Activated naive CD4-positive, alpha-beta T cell treated with anti-CD3 and anti-CD28 coated beads, Interleukin-2, amount 50 U/mL, for 72 hours (primary cell): ENCODE measurements around the gene OR13C5. TPM values are rescaled to one million over a fixed set of nuclear protein-coding genes. Genes with fewer than 3 reads are reported as not detected.
"Not testable (repeated sequence)": the region's sequence is repeated elsewhere in the genome, so short reads cannot be mapped to it uniquely, and the experiment has no call there.

Source experiments
- ATAC-seq, 2 donors: fragments of 150-1000 bp; cut with Tn5 transposase; 2 replicates each; pipeline ENCODE4 v1.10.0; 2021; ENCODE audit warnings: mild to moderate bottlenecking in 2 of 2, moderate library complexity in 2 of 2
- DNase-seq, 2 donors: peaks; one replicate each; pipeline ENCODE4 v3.0.0; 2021 to 2022; ENCODE audit warnings: low spot score in 2 of 2
- H3K27ac Mint-ChIP-seq, 2 donors: one replicate each; pipeline ENCODE4 v1.8.0; 2022; ENCODE audit warnings: mild to moderate bottlenecking in 2 of 2, mixed read lengths in 2 of 2
- H3K36me3 Mint-ChIP-seq, 2 donors: one replicate each; pipeline ENCODE4 v1.8.0; 2022; ENCODE audit warnings: mixed read lengths in 2 of 2
- H3K9me3 Mint-ChIP-seq, 2 donors: one replicate each; pipeline ENCODE4 v1.8.0; 2022; ENCODE audit warnings: mixed read lengths in 2 of 2
- total RNA-seq, 2 donors: library from RNA; stranded (reverse); gene quantifications; one replicate each; pipeline ENCODE4 v1.2.3, GENCODE V29; 2022

OR13C5 gene, protein sequence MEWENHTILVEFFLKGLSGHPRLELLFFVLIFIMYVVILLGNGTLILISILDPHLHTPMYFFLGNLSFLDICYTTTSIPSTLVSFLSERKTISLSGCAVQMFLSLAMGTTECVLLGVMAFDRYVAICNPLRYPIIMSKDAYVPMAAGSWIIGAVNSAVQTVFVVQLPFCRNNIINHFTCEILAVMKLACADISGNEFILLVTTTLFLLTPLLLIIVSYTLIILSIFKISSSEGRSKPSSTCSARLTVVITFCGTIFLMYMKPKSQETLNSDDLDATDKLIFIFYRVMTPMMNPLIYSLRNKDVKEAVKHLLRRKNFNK
- total RNA-seq, result not detected

- ATAC-seq, H3K27ac Mint-ChIP-seq, DNase-seq, H3K9me3 Mint-ChIP-seq, H3K36me3 Mint-ChIP-seq: not testable (repeated sequence)
Observed at GRCh38 chr9:104599313-104599712, at the start of gene OR13C5. Gene OR13C5, minus strand, starts transcription at chr9:104599413. Its CDS starts 0 bp downstream, at chr9:104599413.

GRCh38 chr9:104635456-104635855 lies 36.2 kb upstream of the OR13C5 start:
- peaks cover 10 to 14% of the 10 kb centered on the region in 2 donors for H3K9me3 Mint-ChIP-seq
- no peak for DNase-seq
- H3K36me3 Mint-ChIP-seq, result peaks cover 0 to 13% of the 10 kb centered on the region in 2 donors
- ATAC-seq, result no peak
- H3K27ac Mint-ChIP-seq, result no peak overlapping the region

DNA sequence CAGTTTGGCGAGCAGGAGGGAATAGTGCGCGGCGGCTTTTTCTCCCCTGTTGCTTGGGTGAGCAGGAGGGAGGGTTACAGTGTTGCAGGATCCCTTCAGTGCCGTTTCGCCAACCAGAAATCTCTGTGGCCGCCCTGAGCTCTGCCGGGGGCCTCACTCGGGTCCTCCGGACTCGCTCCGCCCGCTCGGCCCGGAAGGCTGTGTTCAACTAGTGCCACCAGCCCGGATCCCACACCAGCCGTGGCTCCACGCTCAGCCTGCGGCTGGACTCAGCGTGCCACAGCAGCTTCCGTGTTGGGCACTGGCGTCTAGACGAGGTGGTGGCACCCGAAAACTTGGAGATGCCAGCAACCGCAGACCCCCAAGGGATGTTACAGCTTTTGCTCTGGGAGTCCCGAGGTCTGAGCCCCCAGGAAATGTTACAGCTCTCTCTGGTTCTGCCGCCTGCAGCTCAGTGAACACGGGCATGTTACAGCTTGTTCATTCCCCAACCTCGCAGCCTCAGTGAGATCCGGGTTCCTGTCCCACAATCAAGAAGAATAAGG lies 34.8 kb upstream of the OR13C5 start:
- Mint-ChIP-seq H3K36me3 (peaks cover 0 to 13% of the 10 kb centered on the region in 2 donors), H3K27ac (no peak overlapping the region), H3K9me3 (peaks cover 9 to 10% of the 10 kb centered on the region in 2 donors)
- DNase-seq (no peak), ATAC-seq (no peak)

DNA sequence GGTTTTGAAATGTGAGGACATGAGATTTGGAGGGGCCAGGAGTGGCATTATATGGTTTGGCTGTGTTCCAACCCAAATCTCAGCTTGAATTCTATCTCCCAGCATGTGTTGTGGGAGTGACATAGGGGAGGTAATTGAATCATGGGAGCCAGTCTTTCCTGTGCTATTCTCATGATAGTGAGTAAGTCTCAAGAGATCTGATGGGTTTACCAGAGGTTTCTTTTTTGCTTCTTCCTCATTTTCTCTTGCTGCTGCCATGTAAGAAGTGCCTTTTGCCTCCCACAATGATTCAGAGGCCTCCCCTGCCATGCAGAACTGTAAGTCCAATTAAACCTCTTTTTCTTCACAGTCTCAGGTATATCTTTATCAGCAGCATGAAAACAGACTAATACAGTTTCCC lies 26.8 kb upstream of the OR13C5 start:
- not testable (repeated sequence) for H3K27ac Mint-ChIP-seq, ATAC-seq, DNase-seq, H3K36me3 Mint-ChIP-seq, H3K9me3 Mint-ChIP-seq

GRCh38 chr9:104618104-104618503 lies 18.9 kb upstream of the OR13C5 start, which contains the start of gene OR13C9:
Gene OR13C9, minus strand, starts transcription at chr9:104618204. Its CDS starts 0 bp downstream, at chr9:104618204.
- Mint-ChIP-seq H3K36me3 (no peaks in the 10 kb centered on the region), H3K27ac (no peak within 1 kb of the TSS)

GRCh38 chr9:104617418-104617817 lies 18.2 kb upstream of the OR13C5 start:
- no peak overlapping the region for H3K27ac Mint-ChIP-seq
- no peak for ATAC-seq
- no peaks in the 10 kb centered on the region for H3K9me3 Mint-ChIP-seq
- DNase-seq, result no peak
- no peaks in the 10 kb centered on the region for H3K36me3 Mint-ChIP-seq

More at GRCh38 chr9:104618104-104618503, 18.9 kb upstream of the OR13C5 start, which contains the start of gene OR13C9:
- ATAC-seq (no peak), DNase-seq (no peak)
- H3K9me3 Mint-ChIP-seq, result no peaks in the 10 kb centered on the region

DNA sequence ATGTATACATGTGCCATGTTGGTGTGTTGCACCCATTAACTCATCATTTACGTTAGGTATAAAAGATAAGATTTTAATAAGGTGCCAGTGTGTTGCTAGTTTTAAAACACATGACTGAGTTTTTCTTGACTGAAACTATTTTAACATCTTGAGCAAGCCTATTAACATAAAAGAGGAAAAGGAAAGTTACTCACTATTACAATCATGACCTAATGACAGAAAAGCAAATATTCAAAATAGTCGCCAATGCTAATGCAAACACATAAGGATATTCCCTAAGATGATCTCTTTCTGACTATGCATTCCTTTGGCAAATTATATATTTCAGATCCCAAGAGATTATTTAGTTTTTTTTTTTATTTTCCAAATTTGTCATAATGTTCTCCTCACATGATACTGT lies 12.0 kb upstream of the OR13C5 start:
- ATAC-seq (no peak), DNase-seq (no peak)
- no peaks in the 10 kb centered on the region for H3K9me3 Mint-ChIP-seq
- H3K27ac Mint-ChIP-seq, result no peak overlapping the region
- no peaks in the 10 kb centered on the region for H3K36me3 Mint-ChIP-seq

GRCh38 chr9:104608336-104608735 lies 9.1 kb upstream of the OR13C5 start:
- Mint-ChIP-seq H3K27ac (no peak overlapping the region), H3K36me3 (no peaks in the 10 kb centered on the region), H3K9me3 (no peaks in the 10 kb centered on the region)
- ATAC-seq (no peak), DNase-seq (no peak)

DNA sequence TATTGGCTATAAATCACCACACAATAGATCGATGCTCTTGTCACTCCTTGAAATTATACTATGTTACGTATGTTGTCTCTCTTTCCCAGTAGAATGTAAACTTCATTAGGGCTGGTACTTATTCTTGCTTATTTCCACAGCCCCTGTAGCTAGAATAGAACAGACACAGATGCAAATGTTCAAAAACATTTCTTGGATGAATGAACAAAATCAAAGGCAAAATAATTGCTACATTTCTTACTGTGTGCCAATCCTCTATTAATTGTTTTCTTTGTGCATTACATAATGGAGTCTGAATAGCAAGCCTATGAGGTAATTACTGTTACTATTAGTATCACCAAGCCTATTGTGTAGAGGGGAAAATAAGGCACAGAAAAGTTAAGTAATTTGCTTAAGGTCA lies 6.9 kb upstream of the OR13C5 start:
- no peaks in the 10 kb centered on the region for H3K36me3 Mint-ChIP-seq
- DNase-seq (no peak), ATAC-seq (no peak)
- H3K27ac Mint-ChIP-seq, result no peak overlapping the region
- H3K9me3 Mint-ChIP-seq, result no peaks in the 10 kb centered on the region

GRCh38 chr9:104605527-104605926 lies 6.3 kb upstream of the OR13C5 start, which contains the start of gene OR13C2:
Gene OR13C2, minus strand, starts transcription at chr9:104605627. Its CDS starts 0 bp downstream, at chr9:104605627.
- not testable (repeated sequence) for DNase-seq, ATAC-seq

DNA sequence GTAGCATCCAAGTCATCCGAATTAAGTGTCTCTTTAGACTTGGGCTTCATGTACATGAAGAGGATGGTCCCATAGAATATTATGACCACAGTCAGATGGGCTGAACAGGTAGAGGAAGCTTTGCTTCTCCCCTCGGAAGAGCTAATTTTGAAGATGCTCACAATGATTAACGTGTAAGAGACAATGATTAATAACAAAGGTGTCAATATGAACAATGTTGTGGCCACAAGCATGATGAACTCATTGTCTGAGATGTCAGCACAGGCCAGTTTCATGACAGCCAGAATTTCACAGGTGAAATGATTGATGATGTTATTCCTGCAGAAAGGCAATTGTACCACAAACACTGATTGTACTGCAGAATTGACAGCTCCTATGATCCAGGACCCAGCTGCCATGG lies 5.6 kb upstream of the OR13C5 start:
- Mint-ChIP-seq H3K9me3 (no peaks in the 10 kb centered on the region), H3K27ac (no peak overlapping the region), H3K36me3 (no peaks in the 10 kb centered on the region)
- no peak for DNase-seq
- peak in 1 of 2 donors; percentile 9 for ATAC-seq

More at GRCh38 chr9:104605527-104605926, 6.3 kb upstream of the OR13C5 start, which contains the start of gene OR13C2:
- not testable (repeated sequence) for H3K36me3 Mint-ChIP-seq, H3K27ac Mint-ChIP-seq, H3K9me3 Mint-ChIP-seq

DNA sequence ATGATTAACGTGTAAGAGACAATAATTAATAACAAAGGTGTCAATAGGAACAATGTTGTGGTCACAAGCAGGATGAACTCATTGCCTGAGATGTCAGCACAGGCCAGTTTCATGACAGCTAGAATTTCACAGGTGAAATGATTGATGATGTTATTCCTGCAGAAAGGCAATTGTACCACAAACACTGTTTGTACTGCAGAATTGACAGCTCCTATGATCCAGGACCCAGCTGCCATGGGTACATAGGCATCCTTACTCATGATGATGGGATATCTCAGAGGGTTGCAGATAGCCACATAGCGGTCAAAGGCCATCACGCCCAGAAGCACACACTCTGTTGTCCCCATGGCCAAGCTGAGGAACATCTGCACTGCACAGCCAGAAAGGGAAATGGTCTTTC lies 464 bp downstream of the OR13C5 start:
- not testable (repeated sequence) for H3K36me3 Mint-ChIP-seq, H3K9me3 Mint-ChIP-seq, ATAC-seq, H3K27ac Mint-ChIP-seq, DNase-seq

DNA sequence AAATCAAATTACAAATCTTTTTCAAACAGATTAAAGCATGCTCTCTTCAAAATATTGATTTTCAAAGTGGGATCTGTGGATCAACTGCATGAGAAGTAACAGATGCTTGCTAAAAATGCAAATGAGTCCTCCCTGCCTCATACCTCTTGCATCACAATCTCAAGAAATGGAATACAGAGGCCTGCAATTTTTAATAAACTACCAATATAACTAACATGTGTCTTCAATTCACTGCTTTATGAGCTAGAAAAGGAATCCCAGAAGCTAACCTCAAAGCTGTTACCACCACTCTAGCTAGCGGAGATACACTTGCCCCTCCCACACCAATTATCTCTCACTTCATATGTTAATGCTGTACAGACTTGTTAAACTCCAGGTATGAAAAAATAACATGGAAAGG lies 9.6 kb downstream of the OR13C5 start:
- Mint-ChIP-seq H3K27ac (no peak overlapping the region), H3K36me3 (no peaks in the 10 kb centered on the region), H3K9me3 (peaks cover 0 to 4% of the 10 kb centered on the region in 2 donors)
- ATAC-seq, result no peak
- no peak for DNase-seq

GRCh38 chr9:104586496-104587180 lies 12.6 kb downstream of the OR13C5 start:
- H3K36me3 Mint-ChIP-seq, result no peaks in the 10 kb centered on the region

DNA sequence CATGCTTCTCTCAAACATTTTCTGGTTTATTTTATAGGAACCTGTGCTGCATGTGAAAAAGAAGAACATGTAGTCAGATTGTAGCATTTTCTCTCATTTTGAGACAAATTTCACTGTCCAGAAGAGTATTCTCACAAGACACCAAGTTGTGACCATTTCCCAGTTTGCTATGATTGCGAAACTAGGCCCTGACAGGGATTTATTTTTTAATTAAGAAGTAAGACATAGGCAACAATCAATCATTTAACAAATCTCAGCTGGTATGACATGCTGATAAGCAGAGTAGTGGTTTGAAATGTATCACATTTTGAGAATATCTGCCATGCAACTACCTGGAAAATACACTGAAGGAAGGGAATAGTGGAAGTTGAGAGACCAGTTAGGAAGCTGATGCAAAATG lies 18.7 kb downstream of the OR13C5 start:
- DNase-seq (no peak), ATAC-seq (no peak)
- no peak overlapping the region for H3K27ac Mint-ChIP-seq
- H3K36me3 Mint-ChIP-seq, result no peaks in the 10 kb centered on the region
- no peaks in the 10 kb centered on the region for H3K9me3 Mint-ChIP-seq

More at GRCh38 chr9:104586496-104587180, 12.6 kb downstream of the OR13C5 start:
- ATAC-seq (no peak), DNase-seq (no peak)
- Mint-ChIP-seq H3K9me3 (no peaks in the 10 kb centered on the region), H3K27ac (no peak overlapping the region)

DNA sequence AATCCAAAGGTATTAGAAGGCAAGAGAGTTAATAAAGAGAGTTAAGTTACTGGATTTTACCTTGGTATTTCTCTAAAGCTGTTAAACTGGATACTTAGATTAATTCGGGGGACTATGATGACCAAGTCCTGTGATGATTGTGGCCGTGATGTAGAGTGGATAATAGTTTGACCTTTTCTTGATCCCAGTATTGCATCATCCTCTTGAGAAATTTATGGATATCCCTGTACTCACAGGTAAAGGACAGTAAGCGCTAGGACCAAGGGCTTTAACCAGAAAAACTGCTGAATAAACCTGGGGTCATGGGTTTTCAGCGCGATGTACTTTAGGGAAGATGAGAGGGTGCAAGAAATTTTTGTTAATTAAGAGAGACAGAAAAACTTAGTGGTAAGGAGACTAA lies 21.9 kb downstream of the OR13C5 start:
- Mint-ChIP-seq H3K27ac (no peak overlapping the region), H3K9me3 (peaks cover 4 to 5% of the 10 kb centered on the region in 2 donors), H3K36me3 (no peaks in the 10 kb centered on the region)
- ATAC-seq, result no peak
- DNase-seq, result no peak

- no peak for DNase-seq
- no peak for ATAC-seq
- Mint-ChIP-seq H3K36me3 (no peaks in the 10 kb centered on the region), H3K9me3 (peaks cover 7 to 10% of the 10 kb centered on the region in 2 donors), H3K27ac (no peak overlapping the region)
Observed at GRCh38 chr9:104575456-104575855, 23.8 kb downstream of the OR13C5 start.
